ENCODE data around the gene SLC4A7.

- TF ChIP-seq CTCF (IDR thresholded peaks at IDR 0.05) (no peak), POLR2A (IDR thresholded peaks at IDR 0.05) (no peak)
These were observed 1.7 kb upstream of the SLC4A7 start for GRCh38 chr3:27485866-27486265.
